GM21619 (cell line): ENCODE results near the gene GDF10.

Experiments used
- ATAC-seq: cut with Tn5 transposase; IDR thresholded peaks from one replicate; pipeline ENCODE4 v1.9.1; 2021; ENCODE audit not compliant: unreplicated experiment

GDF10 gene

GRCh38 chr10:47332371-47332770 is 32.4 kb downstream of the GDF10 start:
- no peak for ATAC-seq

- ATAC-seq: no peak
Measured at GRCh38 chr10:47332946-47333345, 32.9 kb downstream of the GDF10 start.

GRCh38 chr10:47333532-47333931 is 33.5 kb downstream of the GDF10 start:
- no peak for ATAC-seq

- ATAC-seq: no peak
Measured at GRCh38 chr10:47334466-47335295, 34.7 kb downstream of the GDF10 start.

GRCh38 chr10:47335906-47336305 is 35.9 kb downstream of the GDF10 start:
- no peak for ATAC-seq

- no peak for ATAC-seq
Measured at GRCh38 chr10:47336387-47337134, 36.6 kb downstream of the GDF10 start.

- ATAC-seq: no peak
Measured at GRCh38 chr10:47337310-47337709, 37.3 kb downstream of the GDF10 start.

- no peak for ATAC-seq
Measured at GRCh38 chr10:47339186-47339735, 39.3 kb downstream of the GDF10 start.

GRCh38 chr10:47339759-47340607 is 40.0 kb downstream of the GDF10 start:
- ATAC-seq: no peak

GRCh38 chr10:47340608-47341170 is 40.7 kb downstream of the GDF10 start:
- ATAC-seq: no peak

- no peak for ATAC-seq
Measured at GRCh38 chr10:47344996-47345870, 45.2 kb downstream of the GDF10 start.

GRCh38 chr10:47346581-47347302 is 46.7 kb downstream of the GDF10 start:
- ATAC-seq: no peak

GRCh38 chr10:47347303-47347675 is 47.3 kb downstream of the GDF10 start:
- no peak for ATAC-seq

- ATAC-seq: no peak
Measured at GRCh38 chr10:47348138-47348651, 48.2 kb downstream of the GDF10 start, which contains the start of gene RBP3. Gene RBP3 (plus strand): TSS chr10:47348363. CDS start chr10:47348485, 122 bp downstream.

- no peak for ATAC-seq
Measured at GRCh38 chr10:47348661-47349470, 48.9 kb downstream of the GDF10 start.

- no peak for ATAC-seq
Measured at GRCh38 chr10:47349516-47349915, 49.5 kb downstream of the GDF10 start.

GRCh38 chr10:47349941-47350371 is 50.0 kb downstream of the GDF10 start:
- ATAC-seq: no peak
